ENCODE results near the gene TRIM48.
"Not testable (repeated sequence)": the region's sequence is repeated elsewhere in the genome, so short reads cannot be mapped to it uniquely, and the experiment has no call there.

TRIM48 gene, protein sequence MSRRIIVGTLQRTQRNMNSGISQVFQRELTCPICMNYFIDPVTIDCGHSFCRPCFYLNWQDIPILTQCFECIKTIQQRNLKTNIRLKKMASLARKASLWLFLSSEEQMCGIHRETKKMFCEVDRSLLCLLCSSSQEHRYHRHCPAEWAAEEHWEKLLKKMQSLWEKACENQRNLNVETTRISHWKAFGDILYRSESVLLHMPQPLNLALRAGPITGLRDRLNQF
- total RNA-seq: 0 to 0.09 (median 0) reads per million in 18 experiments

DNA sequence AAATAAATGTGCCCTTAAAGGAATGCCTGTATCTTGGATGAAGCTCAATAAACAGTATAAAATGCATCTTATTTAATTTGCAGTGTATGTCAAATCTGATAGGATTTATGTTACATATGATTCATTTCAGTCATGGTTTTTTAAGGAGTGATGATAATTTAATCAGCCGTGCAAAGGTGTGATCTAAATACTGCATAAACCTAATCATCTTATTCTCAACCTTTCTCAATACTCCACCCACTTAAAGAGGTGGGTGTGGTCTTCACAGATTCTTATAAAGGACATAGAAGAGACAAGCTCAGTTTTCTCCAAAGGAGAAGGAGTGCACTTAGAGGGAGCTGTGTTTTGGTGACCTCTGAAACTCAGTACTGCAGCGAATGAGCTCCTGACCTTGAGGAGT is at the start of gene TRIM48:
TSS of gene TRIM48 (plus strand) at position 301 of the 400 bp plus-strand sequence. CDS start 113 bp downstream, outside the sequence.
- not testable (repeated sequence) for DNase-seq

DNA sequence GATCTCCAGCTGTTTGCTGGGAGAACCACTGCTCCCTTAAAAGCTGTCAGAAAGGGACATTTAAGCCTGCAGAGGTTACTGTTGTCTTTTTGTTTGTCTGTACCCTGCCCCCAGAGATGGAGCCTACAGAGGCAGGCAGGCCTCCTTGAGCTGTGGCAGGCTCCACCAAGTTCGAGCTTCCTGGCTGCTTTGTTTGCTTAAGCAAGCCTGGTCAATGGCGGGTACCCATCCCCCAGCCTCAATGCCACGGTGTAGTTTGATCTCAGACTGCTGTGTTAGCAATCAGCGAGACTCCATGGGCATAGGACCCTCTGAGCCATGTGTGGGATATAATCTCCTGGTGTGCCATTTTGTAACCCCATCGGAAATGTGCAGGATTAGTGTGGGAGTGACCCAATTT is 23.6 kb upstream of the TRIM48 start:
- DNase-seq: not testable (repeated sequence)

DNA sequence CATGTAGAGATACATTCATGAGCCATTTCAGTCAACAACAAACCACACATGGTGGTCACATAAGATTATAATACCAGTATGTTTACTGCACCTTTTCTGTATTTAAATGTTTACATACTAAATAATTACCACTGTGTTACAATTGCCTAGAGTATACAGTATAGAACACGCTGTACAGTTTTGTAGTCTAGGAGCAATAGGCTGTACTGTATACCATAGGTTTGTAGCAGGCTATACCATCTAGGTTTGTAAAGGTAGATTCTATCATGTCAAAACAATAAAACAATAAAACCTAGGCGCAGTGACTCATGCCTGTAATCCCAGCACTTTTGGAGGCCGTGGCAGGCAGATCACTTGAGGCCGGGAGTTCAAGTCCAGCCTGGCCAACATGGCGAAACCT is 1.1 kb downstream of the TRIM48 start:
- DNase-seq: no peak
